ENCODE results near the gene ZNF318.

- TF ChIP-seq POLR2A (IDR thresholded peaks at IDR 0.05) (no peak), CTCF (IDR thresholded peaks at IDR 0.05) (no peak)
Observed at GRCh38 chr6:43386492-43386891, 17.0 kb upstream of the ZNF318 start.
